SU-DHL-6 (cell line): Measurements from ENCODE around the gene CIBAR2.

Experiments used
- H2AFZ ChIP-seq: fragments of 200-600 bp; sonication (generic); 2 replicates; pipeline ENCODE4 v1.6.1; 2014; ENCODE audit warnings: low read depth, mild to moderate bottlenecking, moderate library complexity, mixed read lengths, antibody characterized with exemption, low read length; ENCODE audit not compliant: severe bottlenecking
- H3F3A ChIP-seq: fragments of 200-600 bp; shearing (Covaris generic); 2 replicates; pipeline ENCODE4 v1.6.0; 2016; ENCODE audit warnings: antibody characterized with exemption, mild to moderate bottlenecking; ENCODE audit not compliant: insufficient read depth
- H3K27ac ChIP-seq: fragments of 200-600 bp; sonication (generic); 2 replicates; pipeline ENCODE4 v1.5.1; 2016; ENCODE audit warnings: low read depth, mild to moderate bottlenecking, low read length, moderate library complexity, mixed read lengths
- H3K27me3 ChIP-seq: fragments of 200-600 bp; sonication (generic), shearing (Covaris generic); 2 replicates; pipeline ENCODE4 v1.6.0; 2014; ENCODE audit warnings: mild to moderate bottlenecking, low read length
- H3K36me3 ChIP-seq: fragments of 200-600 bp; sonication (generic); 2 replicates; pipeline ENCODE4 v1.6.1; 2014; ENCODE audit warnings: mild to moderate bottlenecking, low read length, mixed read lengths
- H3K4me2 ChIP-seq: fragments of 300-600, 200-600 bp; shearing (Covaris generic), sonication (generic); 2 replicates; pipeline ENCODE4 v1.6.0; 2014; ENCODE audit warnings: low read length, low read depth, mild to moderate bottlenecking; ENCODE audit not compliant: poor library complexity, severe bottlenecking
- H3K4me3 ChIP-seq: fragments of 200-600 bp; sonication (generic); 2 replicates; pipeline ENCODE4 v1.5.1; 2014; ENCODE audit warnings: antibody characterized with exemption, low read length, mild to moderate bottlenecking, mixed read lengths; ENCODE audit not compliant: insufficient read depth, poor library complexity, severe bottlenecking
- H3K79me2 ChIP-seq: fragments of 200-600 bp; sonication (generic); 2 replicates; pipeline ENCODE4 v1.6.1; 2014; ENCODE audit warnings: mild to moderate bottlenecking, low read length, moderate library complexity; ENCODE audit not compliant: insufficient read depth
- H3K9ac ChIP-seq: fragments of 200-600 bp; sonication (generic); 2 replicates; pipeline ENCODE4 v1.7.0; 2014; ENCODE audit warnings: mild to moderate bottlenecking, low read length
- H3K9me2 ChIP-seq: fragments of 200-600 bp; sonication (generic); replicated peaks from 2 replicates; pipeline ENCODE4 v1.6.1; 2014; ENCODE audit warnings: low read length; ENCODE audit not compliant: insufficient read depth
- H3K9me3 ChIP-seq: fragments of 200-600 bp; sonication (generic); 2 replicates; pipeline ENCODE4 v1.6.1; 2014; ENCODE audit warnings: low read length, mixed read lengths; ENCODE audit not compliant: insufficient read depth
- H4K20me1 ChIP-seq: fragments of 200-600 bp; sonication (generic); 2 replicates; pipeline ENCODE4 v1.6.1; 2014; ENCODE audit warnings: low read depth, mild to moderate bottlenecking, antibody characterized with exemption, low read length, moderate library complexity, mixed read lengths
- EZH2phosphoT487 ChIP-seq: fragments of 200-600 bp; sonication (generic), shearing (Covaris generic); conservative IDR thresholded peaks from 2 replicates; pipeline ENCODE4 v1.6.1; 2018; ENCODE audit warnings: mild to moderate bottlenecking, antibody characterized with exemption, low read length, moderate library complexity, mixed read lengths
- TF ChIP-seq, protein P1 (sequence below): fragments of 200-600 bp; sonication (generic); IDR thresholded peaks from one replicate; pipeline ENCODE4 v1.5.1; 2017; ENCODE audit warnings: antibody characterized with exemption, mild to moderate bottlenecking, low read length, moderate library complexity; ENCODE audit not compliant: insufficient read depth, poor library complexity, severe bottlenecking

The CIBAR2 gene

GRCh38 chr16:85087899-85088569 lies 24.2 kb downstream of the CIBAR2 start:
- Histone ChIP-seq H3K9me2 (no peaks in the 10 kb centered on the region), H3K4me2 (no peak overlapping the region), H2AFZ (no peak overlapping the region), H3K27me3 (no peaks in the 10 kb centered on the region), H3K27ac (no peak overlapping the region), H3K79me2 (no peaks in the 10 kb centered on the region), H3K9ac (no peak overlapping the region), H4K20me1 (no peaks in the 10 kb centered on the region), H3K9me3 (no peaks in the 10 kb centered on the region), H3K4me3 (no peak overlapping the region), H3F3A (no peaks in the 10 kb centered on the region), H3K36me3 (no peaks in the 10 kb centered on the region)
- TF ChIP-seq, protein P1, sequence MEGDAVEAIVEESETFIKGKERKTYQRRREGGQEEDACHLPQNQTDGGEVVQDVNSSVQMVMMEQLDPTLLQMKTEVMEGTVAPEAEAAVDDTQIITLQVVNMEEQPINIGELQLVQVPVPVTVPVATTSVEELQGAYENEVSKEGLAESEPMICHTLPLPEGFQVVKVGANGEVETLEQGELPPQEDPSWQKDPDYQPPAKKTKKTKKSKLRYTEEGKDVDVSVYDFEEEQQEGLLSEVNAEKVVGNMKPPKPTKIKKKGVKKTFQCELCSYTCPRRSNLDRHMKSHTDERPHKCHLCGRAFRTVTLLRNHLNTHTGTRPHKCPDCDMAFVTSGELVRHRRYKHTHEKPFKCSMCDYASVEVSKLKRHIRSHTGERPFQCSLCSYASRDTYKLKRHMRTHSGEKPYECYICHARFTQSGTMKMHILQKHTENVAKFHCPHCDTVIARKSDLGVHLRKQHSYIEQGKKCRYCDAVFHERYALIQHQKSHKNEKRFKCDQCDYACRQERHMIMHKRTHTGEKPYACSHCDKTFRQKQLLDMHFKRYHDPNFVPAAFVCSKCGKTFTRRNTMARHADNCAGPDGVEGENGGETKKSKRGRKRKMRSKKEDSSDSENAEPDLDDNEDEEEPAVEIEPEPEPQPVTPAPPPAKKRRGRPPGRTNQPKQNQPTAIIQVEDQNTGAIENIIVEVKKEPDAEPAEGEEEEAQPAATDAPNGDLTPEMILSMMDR, result no peak
- TF ChIP-seq EZH2phosphoT487, result no peak

GRCh38 chr16:85086347-85087291 lies 25.7 kb downstream of the CIBAR2 start:
- no peak overlapping the region for H3K27ac ChIP-seq
- H3K4me3 ChIP-seq, result no peak overlapping the region
- no peaks in the 10 kb centered on the region for H3K36me3 ChIP-seq
- no peaks in the 10 kb centered on the region for H3K27me3 ChIP-seq
- no peak overlapping the region for H3K4me2 ChIP-seq
- H2AFZ ChIP-seq, result no peak overlapping the region
- no peaks in the 10 kb centered on the region for H3K9me2 ChIP-seq
- no peaks in the 10 kb centered on the region for H4K20me1 ChIP-seq
- no peaks in the 10 kb centered on the region for H3K79me2 ChIP-seq
- no peaks in the 10 kb centered on the region for H3K9me3 ChIP-seq
- no peaks in the 10 kb centered on the region for H3F3A ChIP-seq
- no peak overlapping the region for H3K9ac ChIP-seq
- TF ChIP-seq, protein P1, result peak; percentile 33
- no peak for TF ChIP-seq EZH2phosphoT487

DNA sequence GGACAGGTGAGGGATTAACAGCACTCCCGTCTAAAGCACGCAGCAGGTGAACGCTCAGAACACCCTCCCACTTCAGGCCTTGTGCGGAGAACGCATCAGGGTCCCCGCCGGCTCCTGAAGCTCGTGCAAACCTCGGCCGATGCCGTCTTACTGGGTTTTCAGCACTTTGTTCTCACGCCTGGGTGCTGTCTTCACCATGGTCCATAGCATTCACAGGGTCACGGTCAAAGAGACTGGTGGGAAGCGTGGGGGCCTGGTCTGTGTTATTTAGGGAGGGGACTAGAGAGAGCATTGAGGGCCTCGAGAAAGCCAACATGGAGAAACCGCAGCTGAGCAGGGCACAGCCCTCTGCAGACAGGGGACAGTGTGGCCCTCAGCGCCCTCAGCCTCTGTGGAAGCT lies 26.6 kb downstream of the CIBAR2 start:
- H3K79me2 ChIP-seq, result no peaks in the 10 kb centered on the region
- H3K27me3 ChIP-seq, result no peaks in the 10 kb centered on the region
- no peaks in the 10 kb centered on the region for H3F3A ChIP-seq
- no peak overlapping the region for H3K4me3 ChIP-seq
- H3K27ac ChIP-seq, result no peak overlapping the region
- no peaks in the 10 kb centered on the region for H3K9me2 ChIP-seq
- H3K4me2 ChIP-seq, result no peak overlapping the region
- H3K9ac ChIP-seq, result no peak overlapping the region
- no peak overlapping the region for H2AFZ ChIP-seq
- no peak for TF ChIP-seq EZH2phosphoT487
- TF ChIP-seq, protein P1, result no peak
- H3K9me3 ChIP-seq, result no peaks in the 10 kb centered on the region
- no peaks in the 10 kb centered on the region for H3K36me3 ChIP-seq
- H4K20me1 ChIP-seq, result no peaks in the 10 kb centered on the region
